HEK293T (cell line): ENCODE results near the gene HTR3B.

Experiments
- BHLHE40 ChIP-seq: fragments of 450-650 bp; IDR thresholded peaks from 2 replicates; pipeline ENCODE4 v1.6.1; 2016; ENCODE audit warnings: mild to moderate bottlenecking, moderate library complexity, borderline replicate concordance
- CTBP1 ChIP-seq: fragments of 450-650 bp; IDR thresholded peaks from 2 replicates; pipeline ENCODE4 v1.6.1; 2016; ENCODE audit warnings: borderline replicate concordance
- ELF4 ChIP-seq: fragments of 450-650 bp; IDR thresholded peaks from 2 replicates; pipeline ENCODE4 v1.6.1; 2017; ENCODE audit warnings: antibody characterized with exemption
- FOXA1 ChIP-seq: fragments of 450-650 bp; IDR thresholded peaks from 2 replicates; pipeline ENCODE4 v1.6.1; 2016; ENCODE audit warnings: mild to moderate bottlenecking
- FOXK2 ChIP-seq: fragments of 450-650 bp; IDR thresholded peaks from 2 replicates; pipeline ENCODE4 v1.6.1; 2016; ENCODE audit warnings: mild to moderate bottlenecking
- FOXM1 ChIP-seq: fragments of 450-650 bp; IDR thresholded peaks from 2 replicates; pipeline ENCODE4 v1.6.1; 2017; ENCODE audit warnings: mild to moderate bottlenecking, borderline replicate concordance
- L3MBTL2 ChIP-seq: fragments of 450-650 bp; conservative IDR thresholded peaks from 2 replicates; pipeline ENCODE4 v1.6.1; 2016; ENCODE audit warnings: mild to moderate bottlenecking
- LEF1 ChIP-seq: fragments of 450-650 bp; IDR thresholded peaks from 2 replicates; pipeline ENCODE4 v1.6.1; 2017; ENCODE audit warnings: mild to moderate bottlenecking, borderline replicate concordance
- NFRKB ChIP-seq: fragments of 450-650 bp; IDR thresholded peaks from 2 replicates; pipeline ENCODE4 v1.6.1; 2016; ENCODE audit warnings: mild to moderate bottlenecking, moderate library complexity
- ZNF384 ChIP-seq: fragments of 450-650 bp; IDR thresholded peaks from 2 replicates; pipeline ENCODE4 v1.6.1; 2016

- TF ChIP-seq FOXM1 (no peak), FOXK2 (no peak), FOXA1 (no peak), L3MBTL2 (no peak), BHLHE40 (no peak), ZNF384 (no peak), LEF1 (no peak), CTBP1 (no peak), ELF4 (no peak), NFRKB (no peak)
These were observed 18.7 kb upstream of the HTR3B start for GRCh38 chr11:113885897-113886296.
